ENCODE data around the gene TLX2.

DNA sequence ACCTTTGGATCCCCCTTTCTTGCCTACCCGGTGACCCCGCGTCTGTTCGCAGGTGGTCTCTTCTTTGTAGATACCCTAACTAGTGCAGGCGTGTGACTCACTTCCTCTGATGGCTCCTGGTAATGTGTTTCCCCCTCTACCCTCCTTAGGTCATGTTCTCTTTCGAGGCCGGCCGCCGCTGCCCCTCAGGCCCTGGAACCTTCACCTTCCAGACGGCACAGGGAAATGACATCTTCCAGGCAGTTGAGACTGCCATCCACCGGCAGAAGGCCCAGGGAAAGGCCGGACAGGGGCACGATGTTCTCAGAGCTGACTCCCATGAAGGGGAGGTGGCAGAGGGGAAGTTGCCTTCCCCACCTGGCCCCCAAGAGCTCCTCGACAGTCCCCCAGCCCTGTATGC is 41.9 kb downstream of the TLX2 start:
- TF ChIP-seq, protein P1, sequence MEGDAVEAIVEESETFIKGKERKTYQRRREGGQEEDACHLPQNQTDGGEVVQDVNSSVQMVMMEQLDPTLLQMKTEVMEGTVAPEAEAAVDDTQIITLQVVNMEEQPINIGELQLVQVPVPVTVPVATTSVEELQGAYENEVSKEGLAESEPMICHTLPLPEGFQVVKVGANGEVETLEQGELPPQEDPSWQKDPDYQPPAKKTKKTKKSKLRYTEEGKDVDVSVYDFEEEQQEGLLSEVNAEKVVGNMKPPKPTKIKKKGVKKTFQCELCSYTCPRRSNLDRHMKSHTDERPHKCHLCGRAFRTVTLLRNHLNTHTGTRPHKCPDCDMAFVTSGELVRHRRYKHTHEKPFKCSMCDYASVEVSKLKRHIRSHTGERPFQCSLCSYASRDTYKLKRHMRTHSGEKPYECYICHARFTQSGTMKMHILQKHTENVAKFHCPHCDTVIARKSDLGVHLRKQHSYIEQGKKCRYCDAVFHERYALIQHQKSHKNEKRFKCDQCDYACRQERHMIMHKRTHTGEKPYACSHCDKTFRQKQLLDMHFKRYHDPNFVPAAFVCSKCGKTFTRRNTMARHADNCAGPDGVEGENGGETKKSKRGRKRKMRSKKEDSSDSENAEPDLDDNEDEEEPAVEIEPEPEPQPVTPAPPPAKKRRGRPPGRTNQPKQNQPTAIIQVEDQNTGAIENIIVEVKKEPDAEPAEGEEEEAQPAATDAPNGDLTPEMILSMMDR (IDR thresholded peaks at IDR 0.05) = no peak
- TF ChIP-seq POLR2A (IDR thresholded peaks at IDR 0.05) (no peak), POLR2AphosphoS5 (IDR thresholded peaks at IDR 0.05; ENCODE audit: insufficient read depth in 1 of 2, low read depth in 1 of 2) (no peak)

All from vagina (tissue), 2 donors.